Vagina (tissue), 2 donors: ENCODE data around the gene PRUNE1. TPM values are rescaled to one million over a fixed set of nuclear protein-coding genes. Genes with fewer than 3 reads are reported as not detected.
A peak's percentile ranks its signal among the peaks of the same experiment; 100 is the strongest.

Source experiments
- DNase-seq, 2 donors: peaks; one replicate each; pipeline ENCODE4 v3.0.0-alpha.2; 2017; ENCODE audit errors: extremely low spot score in 2 of 2
- H3K27ac ChIP-seq: fragments of 200-600 bp; sonication (generic); one replicate; pipeline ENCODE4 v1.5.1; 2019
- H3K27me3 ChIP-seq: fragments of 200-600 bp; sonication (generic); one replicate; pipeline ENCODE4 v1.5.1; 2019
- H3K36me3 ChIP-seq, 2 donors: fragments of 200-600 bp; sonication (generic); one replicate each; pipeline ENCODE4 v1.5.1; 2017 to 2019
- H3K4me1 ChIP-seq: fragments of 200-600 bp; sonication (generic); one replicate; pipeline ENCODE4 v1.5.1; 2019
- H3K4me3 ChIP-seq, 2 donors: fragments of 200-600 bp; sonication (generic); 1 replicate in 1 of 2; 2 replicates in 1 of 2; pipeline ENCODE4 v1.5.1; 2016 to 2019
- H3K9me3 ChIP-seq: fragments of 200-600 bp; sonication (generic); one replicate; pipeline ENCODE4 v1.5.1; 2019
- CTCF ChIP-seq, 3 experiments: fragments of 450-650 bp in 2 of 3; fragments of 200-600 bp in 1 of 3; sonication (generic) in 1 of 3; IDR thresholded peaks; one replicate each; pipeline ENCODE4 v1.5.1; 2017 to 2019; ENCODE audit warnings: antibody characterized with exemption in 3 of 3, mild to moderate bottlenecking in 2 of 3, moderate library complexity in 2 of 3
- POLR2A ChIP-seq, 2 donors: fragments of 450-650 bp; IDR thresholded peaks; one replicate each; pipeline ENCODE4 v1.6.1; 2017; ENCODE audit warnings: antibody characterized with exemption in 2 of 2, mild to moderate bottlenecking in 2 of 2, moderate library complexity in 2 of 2
- POLR2AphosphoS5 ChIP-seq, 2 donors: sonication (generic); formaldehyde crosslinking; IDR thresholded peaks; one replicate each; pipeline ENCODE4 v1.9.0; 2017; ENCODE audit warnings: antibody characterized with exemption in 2 of 2, mild to moderate bottlenecking in 2 of 2, low read depth in 1 of 2; ENCODE audit not compliant: insufficient read depth in 1 of 2
- intact Hi-C: fragments of 100-400 bp; cut with DNase I; formaldehyde crosslinking; loops from one replicate; pipeline ENCODE4 v1.15.1; 2023
- total RNA-seq: library from RNA; depleted of rRNA; stranded (reverse); fragments of >200 nt; gene quantifications from one replicate; pipeline ENCODE4 v1.2.3, GENCODE V29; 2016

Gene PRUNE1
- total RNA-seq, 1 donor from 2014 or later, result 25.5 TPM

- no peaks in the 10 kb centered on the region for H3K9me3 ChIP-seq
- peak within 1 kb of the TSS; percentile 72 to 76 for H3K4me3 ChIP-seq
- no peaks in the 10 kb centered on the region for H3K27me3 ChIP-seq
- peak within 1 kb of the TSS; percentile 90 for H3K27ac ChIP-seq
- intact Hi-C loops, result no loop called here
- no peak for DNase-seq
- H3K4me1 ChIP-seq, result peaks cover 47% of the 10 kb centered on the region
- TF ChIP-seq CTCF (IDR thresholded peaks at IDR 0.05) (peak in 2 of 3 experiments; percentile 58 to 80), POLR2AphosphoS5 (IDR thresholded peaks at IDR 0.05; ENCODE audit: insufficient read depth in 1 of 2, low read depth in 1 of 2) (peak; percentile 63 to 99), POLR2A (IDR thresholded peaks at IDR 0.05) (peak in 1 of 2 donors; percentile 79)
- peaks cover 4 to 15% of the 10 kb centered on the region in 2 donors for H3K36me3 ChIP-seq
Measured at GRCh38 chr1:151059109-151060006, 51.1 kb downstream of the PRUNE1 start, which contains the start of gene CDC42SE1. CDC42SE1 (minus strand) TSS chr1:151059622; CDS start chr1:151055730, 3,892 bp downstream.

DNA sequence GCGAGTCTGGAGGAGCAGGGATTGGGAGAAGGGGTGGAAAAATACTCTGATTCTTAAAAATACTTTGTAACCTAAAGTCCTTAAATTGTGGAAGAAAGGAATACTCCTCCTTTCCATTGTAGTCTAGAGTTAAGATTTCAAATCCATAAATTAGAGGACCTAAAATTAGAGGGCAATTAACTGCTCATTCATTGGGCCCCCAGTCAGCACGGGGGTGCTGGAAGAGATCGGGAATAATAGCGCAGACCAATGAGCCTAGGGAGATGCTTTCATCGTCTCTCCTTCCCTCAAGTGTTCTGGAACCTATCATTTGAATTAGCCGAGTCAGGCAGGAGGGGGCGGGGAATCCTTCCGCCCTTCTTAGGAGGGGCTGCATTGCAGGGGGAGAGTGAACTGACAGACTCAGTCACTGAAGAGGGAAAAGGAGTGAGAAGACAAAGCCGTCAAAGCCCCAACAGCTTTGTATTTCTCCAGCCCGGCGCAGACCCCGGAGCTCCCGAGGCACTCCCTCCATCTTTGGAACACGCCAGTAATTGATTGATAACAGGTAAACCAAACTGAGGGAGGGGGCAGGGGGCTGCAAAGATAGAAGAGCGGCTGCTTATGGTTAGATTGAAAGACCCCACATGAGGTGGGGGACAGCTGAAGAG is 51.9 kb downstream of the PRUNE1 start, which contains the start of gene MLLT11:
TSS of gene MLLT11 (plus strand) at position 391 of the 650 bp plus-strand sequence. CDS start 6,828 bp downstream, outside the sequence.
- peaks cover 45% of the 10 kb centered on the region for H3K4me1 ChIP-seq
- peaks cover 0 to 7% of the 10 kb centered on the region in 2 donors for H3K36me3 ChIP-seq
- H3K27me3 ChIP-seq, result no peaks in the 10 kb centered on the region
- H3K4me3 ChIP-seq, result peak within 1 kb of the TSS; percentile 72 to 76
- intact Hi-C loops, result no loop called here
- H3K27ac ChIP-seq, result peak within 1 kb of the TSS; percentile 90
- DNase-seq, result no peak
- TF ChIP-seq POLR2A (IDR thresholded peaks at IDR 0.05), result peak in 1 of 2 donors; percentile 29
- TF ChIP-seq POLR2AphosphoS5 (IDR thresholded peaks at IDR 0.05; ENCODE audit: insufficient read depth in 1 of 2, low read depth in 1 of 2), result no peak
- TF ChIP-seq CTCF (IDR thresholded peaks at IDR 0.05), result no peak
- no peaks in the 10 kb centered on the region for H3K9me3 ChIP-seq

GRCh38 chr1:151060657-151061421 is 52.6 kb downstream of the PRUNE1 start:
- DNase-seq, result no peak
- Histone ChIP-seq H3K9me3 (no peaks in the 10 kb centered on the region), H3K27ac (peak overlapping the region; percentile 90), H3K4me1 (peaks cover 37% of the 10 kb centered on the region), H3K36me3 (no peaks in the 10 kb centered on the region), H3K4me3 (peak overlapping the region; percentile 72 to 76), H3K27me3 (no peaks in the 10 kb centered on the region)
- TF ChIP-seq CTCF (IDR thresholded peaks at IDR 0.05), result no peak
- TF ChIP-seq POLR2A (IDR thresholded peaks at IDR 0.05), result no peak
- TF ChIP-seq POLR2AphosphoS5 (IDR thresholded peaks at IDR 0.05; ENCODE audit: insufficient read depth in 1 of 2, low read depth in 1 of 2), result no peak
- intact Hi-C loops, result no loop called here

- H3K36me3 ChIP-seq, result no peaks in the 10 kb centered on the region
- peaks cover 29% of the 10 kb centered on the region for H3K4me1 ChIP-seq
- H3K4me3 ChIP-seq, result no peak overlapping the region
- no peaks in the 10 kb centered on the region for H3K9me3 ChIP-seq
- TF ChIP-seq CTCF (IDR thresholded peaks at IDR 0.05), result no peak
- no peak for TF ChIP-seq POLR2A (IDR thresholded peaks at IDR 0.05)
- TF ChIP-seq POLR2AphosphoS5 (IDR thresholded peaks at IDR 0.05; ENCODE audit: insufficient read depth in 1 of 2, low read depth in 1 of 2), result no peak
- no peaks in the 10 kb centered on the region for H3K27me3 ChIP-seq
- intact Hi-C loops, result no loop called here
- H3K27ac ChIP-seq, result no peak overlapping the region
- no peak for DNase-seq
Measured at GRCh38 chr1:151061704-151062103, 53.5 kb downstream of the PRUNE1 start.
